Stimulated activated CD8-positive, alpha-beta memory T cell treated with anti-CD3 and anti-CD28 coated beads, Interleukin-15, amount 100 ng/mL, for 1 hour (primary cell): Measurements from ENCODE around the gene KCTD1.

Experiments used
- DNase-seq: peaks from one replicate; pipeline ENCODE4 v3.0.0-alpha.2; 2020; ENCODE audit warnings: low read depth

KCTD1 gene

GRCh38 chr18:26548415-26549262 lies at the start of gene KCTD1:
TSS of gene KCTD1 (minus strand) at chr18:26548553. CDS start at chr18:26548536, 17 bp downstream.
- DNase-seq = peak; percentile 18

- no peak for DNase-seq
These were observed 45.3 kb upstream of the KCTD1 start for GRCh38 chr18:26593365-26594320.

GRCh38 chr18:26584745-26585144 lies 36.4 kb upstream of the KCTD1 start:
- DNase-seq = no peak

- no peak for DNase-seq
These were observed 31.7 kb upstream of the KCTD1 start for GRCh38 chr18:26579941-26580618.

GRCh38 chr18:26575865-26576217 lies 27.5 kb upstream of the KCTD1 start:
- no peak for DNase-seq

- DNase-seq = no peak
These were observed 26.9 kb upstream of the KCTD1 start for GRCh38 chr18:26574958-26575864.

GRCh38 chr18:26568926-26569665 lies 20.7 kb upstream of the KCTD1 start:
- DNase-seq = no peak

GRCh38 chr18:26568513-26568912 lies 20.2 kb upstream of the KCTD1 start:
- DNase-seq = no peak

GRCh38 chr18:26566874-26567555 lies 18.7 kb upstream of the KCTD1 start:
- DNase-seq = no peak

- DNase-seq = no peak
These were observed 17.2 kb upstream of the KCTD1 start for GRCh38 chr18:26565514-26565913.

GRCh38 chr18:26563024-26563423 lies 14.7 kb upstream of the KCTD1 start:
- DNase-seq = no peak

- DNase-seq = no peak
These were observed 14.2 kb upstream of the KCTD1 start for GRCh38 chr18:26562568-26562967.

GRCh38 chr18:26561769-26562168 lies 13.4 kb upstream of the KCTD1 start:
- no peak for DNase-seq

- DNase-seq = no peak
These were observed 8.2 kb upstream of the KCTD1 start for GRCh38 chr18:26556573-26556972.

GRCh38 chr18:26555804-26556553 lies 7.6 kb upstream of the KCTD1 start:
- DNase-seq = no peak

GRCh38 chr18:26553943-26554342 lies 5.6 kb upstream of the KCTD1 start:
- no peak for DNase-seq

- no peak for DNase-seq
These were observed 3.3 kb upstream of the KCTD1 start for GRCh38 chr18:26551695-26552081.

- no peak for DNase-seq
These were observed 2.8 kb upstream of the KCTD1 start for GRCh38 chr18:26550998-26551694.
